ENCODE measurements around the gene DAB2.
"Not testable (repeated sequence)": the region's sequence is repeated elsewhere in the genome, so short reads cannot be mapped to it uniquely, and the experiment has no call there.

Gene DAB2

DNA sequence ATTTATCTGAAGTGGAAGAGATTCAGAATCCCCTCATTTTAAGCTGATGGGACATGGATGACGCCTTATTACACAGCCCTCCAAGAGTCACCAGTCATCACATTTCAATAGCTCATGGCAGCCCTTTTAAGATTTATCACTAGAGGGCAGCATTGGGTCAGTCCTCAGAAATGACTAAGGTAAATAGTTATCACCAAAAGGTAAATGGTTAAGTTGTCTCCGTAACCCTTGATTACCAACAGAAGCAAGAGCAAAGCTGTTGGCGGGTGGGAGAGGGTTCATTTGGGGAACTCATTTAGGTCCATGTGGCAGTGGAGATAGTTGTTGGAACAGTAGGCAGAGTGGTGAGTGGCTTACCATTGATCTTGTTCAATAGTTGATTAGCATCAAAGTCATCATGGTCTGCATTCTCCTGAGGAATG, 48.5 kb downstream of the DAB2 start:
- peak; percentile 69 for DNase-seq

DNA sequence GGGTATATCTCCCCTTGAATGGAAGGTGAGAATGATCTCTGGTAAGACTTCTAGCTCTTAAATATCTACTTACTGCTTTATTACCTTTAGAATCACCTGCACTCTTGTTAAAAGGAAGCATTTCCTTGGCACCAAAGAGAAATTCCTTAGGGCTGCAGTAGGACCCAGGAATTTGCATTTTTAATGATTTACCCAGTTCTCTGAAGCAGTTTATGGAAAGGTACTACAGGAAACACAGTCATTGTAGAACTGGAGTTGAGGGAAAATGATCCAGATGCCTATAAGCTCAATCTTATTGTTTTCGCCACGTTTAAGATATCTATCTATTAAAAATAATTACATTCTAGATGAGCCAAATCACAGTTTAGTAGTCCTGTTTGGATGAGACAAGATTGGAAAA, 51.0 kb downstream of the DAB2 start:
- no peak for DNase-seq

DNA sequence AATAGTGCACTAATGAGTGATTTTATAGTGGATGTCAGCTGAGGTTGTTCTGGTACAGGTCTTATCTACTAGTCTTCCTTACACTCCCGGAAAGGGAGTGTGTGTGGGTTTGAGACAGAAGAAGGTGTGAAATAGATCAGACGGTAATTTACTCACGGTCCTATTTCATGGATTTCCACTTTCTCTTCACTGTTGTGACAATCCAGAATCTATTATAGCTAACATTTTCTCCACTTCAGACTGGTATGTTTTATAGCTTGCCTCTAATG, 53.5 kb downstream of the DAB2 start:
- DNase-seq: no peak

DNA sequence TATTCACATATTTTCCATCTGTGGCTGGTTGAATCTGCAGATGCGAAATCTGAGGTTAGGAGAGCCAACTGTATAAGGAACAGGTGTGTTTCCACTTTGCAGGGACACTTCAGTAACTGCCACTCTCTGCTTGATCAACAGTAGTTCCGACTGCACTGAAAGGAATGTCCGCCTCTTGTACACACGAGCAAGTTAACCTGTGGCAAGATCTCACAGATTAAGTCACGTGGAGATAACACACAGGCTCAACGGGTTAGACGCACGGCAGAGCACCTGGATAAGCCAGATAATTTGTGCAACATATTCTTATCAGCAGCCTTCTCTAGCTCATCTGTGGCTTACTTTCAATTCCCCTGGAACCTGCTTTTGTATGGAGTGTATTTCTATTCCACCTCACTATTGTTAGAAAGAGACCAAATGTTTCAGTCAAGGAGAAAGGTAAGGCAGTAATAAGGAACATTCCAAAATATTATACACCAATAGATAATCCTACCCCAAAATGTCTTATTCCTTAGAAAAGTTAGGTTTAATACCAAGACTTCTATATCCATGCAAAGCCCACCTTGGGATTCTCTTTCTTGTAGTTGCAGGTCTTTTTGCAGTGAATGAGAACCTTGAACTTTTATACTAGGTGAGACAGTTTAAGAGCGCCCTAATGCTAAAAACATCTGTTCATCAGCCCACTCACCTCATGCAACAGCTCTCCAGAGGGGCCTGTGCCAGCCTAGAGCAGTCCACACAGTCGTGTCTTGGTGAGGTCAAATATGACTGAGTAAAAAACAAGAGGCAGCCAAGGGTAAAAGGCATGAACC, 54.0 kb downstream of the DAB2 start:
- no peak for DNase-seq

DNA sequence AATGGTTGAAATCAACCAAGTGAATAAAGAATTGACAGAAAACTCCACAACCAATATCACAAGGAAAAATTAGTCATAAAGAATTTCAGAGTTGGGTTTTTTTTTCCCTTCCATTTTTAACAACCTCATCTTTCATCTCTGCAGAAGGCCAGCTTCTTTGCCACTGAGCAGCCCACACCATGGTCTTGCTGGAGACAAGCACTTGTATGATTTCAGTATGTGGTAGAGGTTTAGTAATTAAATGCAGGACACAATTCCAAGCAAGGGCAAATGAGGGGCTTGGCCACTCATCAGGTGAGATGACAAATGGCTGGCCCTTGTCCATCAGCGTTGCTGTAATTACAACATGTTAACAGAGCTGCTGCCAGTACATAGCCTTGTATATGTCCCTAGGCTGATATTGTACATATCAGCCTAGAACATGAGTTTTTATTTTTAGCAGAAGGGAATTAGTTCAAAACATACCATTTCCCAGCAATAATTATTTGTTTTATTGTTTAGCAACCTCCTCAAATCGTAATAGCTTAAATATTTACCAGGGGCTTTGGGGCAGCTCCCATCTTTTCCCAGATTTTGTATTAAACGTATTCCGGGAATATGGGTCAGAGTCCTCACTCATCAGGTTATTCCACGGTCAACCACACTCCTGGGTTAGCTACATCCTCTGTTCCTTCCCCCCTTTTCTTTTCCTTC, 55.5 kb downstream of the DAB2 start:
- no peak for DNase-seq

DNA sequence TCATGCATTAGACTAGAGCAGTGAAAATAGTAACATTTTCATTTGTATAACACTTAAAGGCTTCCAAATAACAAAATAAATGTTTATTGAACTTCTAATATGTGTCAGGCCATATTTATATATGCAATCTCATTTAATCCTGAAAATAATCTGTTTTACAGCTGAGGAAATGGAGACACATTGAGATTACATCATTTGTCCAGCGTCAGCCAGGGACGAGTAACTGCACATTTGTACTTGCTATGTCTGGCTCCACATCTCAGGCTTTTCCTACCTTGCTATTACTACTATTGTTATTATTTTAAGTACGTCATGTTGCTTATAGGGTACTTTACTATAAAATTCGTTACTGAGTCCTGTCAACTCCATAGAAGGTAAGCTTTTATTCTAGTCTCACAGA, 56.7 kb downstream of the DAB2 start:
- DNase-seq: no peak

DNA sequence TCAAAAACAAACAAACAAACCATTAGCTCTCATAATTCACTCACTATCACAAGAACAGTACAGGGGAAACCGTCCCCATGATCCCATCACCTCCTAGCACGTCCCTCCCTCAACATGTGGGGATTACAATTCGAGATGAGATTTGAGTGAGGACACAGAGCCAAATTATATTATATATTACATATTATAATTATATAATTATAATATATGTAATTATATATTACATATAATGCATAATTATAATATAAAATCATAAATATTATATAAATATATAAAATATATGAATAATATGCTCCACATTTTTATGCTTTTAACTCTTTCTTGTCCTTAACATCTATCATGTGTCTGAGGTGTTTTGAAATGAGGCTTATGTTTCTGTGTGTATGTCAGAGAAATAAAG, 57.1 kb downstream of the DAB2 start:
- no peak for DNase-seq

DNA sequence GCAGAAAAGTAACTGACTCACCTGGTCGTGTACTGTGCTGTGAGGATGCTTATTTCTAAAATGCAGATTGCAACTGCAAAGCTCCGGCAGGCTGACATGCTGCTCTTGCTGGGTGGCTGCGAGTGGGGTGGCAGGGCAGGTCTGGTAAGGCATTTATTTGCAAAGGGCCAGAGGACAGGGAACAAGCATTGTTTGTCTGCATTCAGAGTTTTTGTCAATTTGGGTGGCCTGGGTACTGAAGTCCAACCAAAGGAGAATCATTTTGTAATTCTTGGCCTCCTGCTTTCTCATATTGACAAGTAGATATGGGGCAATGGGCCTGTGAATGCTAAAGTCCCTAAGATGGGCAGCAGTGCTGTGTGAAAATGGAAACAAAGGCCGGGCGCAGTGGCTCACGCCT, 60.4 kb downstream of the DAB2 start, which contains the start of gene C9:
TSS of gene C9 (minus strand) at position 129 of the 400 bp plus-strand sequence. CDS start at position 98, 31 bp downstream.
- DNase-seq: no peak

DNA sequence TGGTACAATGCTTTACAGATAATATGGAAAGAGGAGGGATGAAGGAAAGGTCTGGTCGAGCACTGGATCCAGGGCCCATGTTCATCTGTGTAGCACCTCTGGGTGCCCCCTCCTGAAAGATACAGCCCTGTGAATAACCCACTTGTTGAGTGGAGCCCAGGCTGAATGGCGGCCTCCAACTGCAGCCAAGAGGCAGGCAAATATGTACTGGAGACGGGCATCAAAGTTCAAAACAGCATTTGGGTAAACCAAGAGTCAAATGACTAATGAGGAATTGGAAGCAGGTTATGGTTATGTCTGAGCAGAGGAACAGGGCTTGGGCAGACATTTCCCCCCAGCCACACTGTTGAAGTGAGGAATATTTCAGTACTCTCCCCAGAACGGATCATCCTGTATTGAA, 61.6 kb downstream of the DAB2 start:
- DNase-seq: no peak

DNA sequence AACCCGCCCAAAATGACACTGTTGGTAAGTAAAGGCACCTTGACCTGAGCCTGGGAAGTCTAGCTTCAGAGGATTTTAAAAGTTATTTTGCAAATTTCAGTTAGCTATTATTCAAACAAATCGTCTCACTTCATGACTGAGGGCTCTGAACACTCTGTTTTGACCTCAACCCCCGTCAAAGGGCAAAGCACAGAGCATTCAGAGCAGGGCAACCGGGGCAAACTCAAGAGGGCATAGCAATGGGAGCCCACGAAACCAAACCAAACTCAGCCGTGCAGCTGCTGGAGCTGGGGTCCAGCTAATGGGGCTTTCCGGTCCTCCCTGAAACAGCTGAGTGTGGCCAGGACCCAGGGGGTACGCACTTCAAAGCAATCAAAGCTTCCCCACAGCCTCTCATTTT, 62.1 kb downstream of the DAB2 start:
- DNase-seq: no peak

DNA sequence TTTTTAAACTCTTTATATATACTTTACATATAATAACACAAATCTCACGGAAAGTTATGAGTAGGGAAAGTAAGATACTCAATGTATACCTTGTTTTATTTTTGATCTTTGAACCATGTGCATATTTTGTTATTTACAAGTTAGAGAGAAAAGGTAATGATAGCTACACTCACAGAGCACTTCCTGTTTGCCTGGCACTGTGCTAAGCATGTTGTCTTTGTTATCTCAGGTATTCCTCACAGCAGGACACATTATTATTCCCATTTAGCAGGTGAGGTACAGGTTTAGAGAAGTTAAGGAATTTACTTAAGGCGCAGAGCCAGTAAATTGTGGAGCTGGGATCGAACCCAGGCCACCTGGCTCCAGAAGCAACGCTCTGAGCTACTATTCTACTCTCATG, 63.5 kb downstream of the DAB2 start:
- DNase-seq: no peak

DNA sequence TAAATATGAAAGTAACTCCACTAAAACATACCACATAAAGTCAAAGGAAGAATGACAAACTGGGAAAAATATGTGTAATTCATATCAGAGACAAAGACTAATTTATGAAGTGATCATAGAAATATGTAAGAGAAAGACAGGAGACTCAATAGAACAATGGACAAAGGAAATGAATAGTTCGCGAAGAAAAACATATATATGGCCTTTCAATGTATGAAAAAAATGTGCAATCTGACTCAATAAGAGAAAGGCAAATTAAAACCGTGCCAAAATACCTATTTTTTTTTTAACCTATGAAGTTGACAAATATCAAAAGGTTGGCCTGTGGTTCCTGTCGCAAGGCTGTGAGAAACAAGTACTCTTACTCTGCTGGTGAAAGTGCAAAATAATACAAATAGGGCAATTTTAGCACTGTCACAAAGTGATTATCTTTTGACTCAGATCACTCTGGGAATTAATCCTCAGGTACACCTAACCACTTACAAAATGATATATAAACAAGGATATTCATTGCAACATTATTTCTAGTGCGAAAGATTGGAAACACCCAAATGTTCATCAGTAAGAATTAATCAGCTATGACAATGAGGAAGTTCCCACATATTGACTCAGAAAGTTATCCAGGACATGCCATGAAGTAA, 64.2 kb downstream of the DAB2 start:
- DNase-seq: peak; percentile 65

DNA sequence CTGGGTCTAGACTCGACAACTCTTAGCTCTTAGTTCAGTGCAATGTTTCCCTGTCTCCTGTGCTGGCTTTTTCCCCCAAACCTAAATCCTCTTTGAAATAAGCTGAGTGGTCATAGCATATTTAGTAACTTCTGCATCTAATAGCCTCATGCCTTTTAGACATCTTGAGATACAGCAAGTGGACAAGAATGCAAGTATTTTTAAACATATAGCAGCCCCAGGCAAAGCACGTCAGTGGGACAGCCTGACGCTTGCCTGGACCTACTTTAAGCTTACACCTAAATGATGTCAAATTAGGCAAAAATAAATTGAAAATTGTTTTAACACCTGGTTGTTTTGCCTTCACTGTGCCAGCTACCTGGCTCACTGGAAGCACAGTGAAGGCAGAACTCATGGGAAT, 68.5 kb downstream of the DAB2 start:
- no peak for DNase-seq

DNA sequence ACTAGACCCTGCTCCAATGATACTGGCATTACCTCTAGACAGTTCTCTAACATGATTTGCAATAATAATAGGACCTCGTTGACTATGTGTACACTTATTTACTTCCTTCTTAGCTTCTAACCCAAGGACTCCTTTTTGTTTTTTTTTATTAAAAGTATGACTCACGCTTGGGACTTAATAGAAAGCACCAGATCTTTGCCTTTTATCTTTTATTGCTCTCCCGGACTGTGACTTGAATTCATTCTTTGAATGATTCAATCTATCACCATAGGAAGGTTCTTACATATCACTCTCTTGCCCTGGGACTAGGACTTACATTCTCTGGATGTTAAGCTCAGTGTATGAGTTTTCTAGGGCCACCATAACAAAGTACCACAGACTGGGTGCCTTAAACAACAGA, 69.5 kb downstream of the DAB2 start:
- no peak for DNase-seq

DNA sequence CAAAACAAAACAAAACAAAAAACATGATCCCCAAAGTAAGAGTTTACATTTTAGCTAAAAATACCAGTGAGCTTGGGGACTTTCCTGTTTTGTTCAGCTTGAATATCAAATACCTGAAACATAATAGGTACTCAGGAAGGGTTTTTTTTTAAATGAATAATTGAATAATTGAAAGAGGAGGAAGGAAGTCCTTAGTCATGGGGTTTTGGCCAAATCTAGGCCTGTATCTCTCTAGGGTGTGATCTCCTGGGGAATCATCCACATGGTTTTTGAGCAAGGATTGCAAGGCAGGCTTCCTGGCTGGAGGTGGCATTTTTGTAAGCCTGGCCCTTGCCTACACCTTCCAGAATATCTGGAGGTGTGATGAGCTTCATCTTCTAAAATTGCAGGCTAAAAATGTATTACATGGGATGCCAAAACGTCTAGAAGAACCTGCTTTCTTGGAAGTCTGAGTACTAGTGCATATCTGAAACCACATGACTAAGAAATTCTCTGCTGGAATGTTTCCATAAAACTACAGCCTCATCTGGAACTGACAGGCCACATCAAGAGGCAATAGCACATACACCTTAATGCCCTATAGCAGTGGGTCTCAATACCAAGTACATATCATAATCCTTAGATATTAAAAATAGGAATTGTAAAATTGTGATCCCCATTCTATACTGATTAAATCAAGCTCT, 70.9 kb downstream of the DAB2 start:
- no peak for DNase-seq

DNA sequence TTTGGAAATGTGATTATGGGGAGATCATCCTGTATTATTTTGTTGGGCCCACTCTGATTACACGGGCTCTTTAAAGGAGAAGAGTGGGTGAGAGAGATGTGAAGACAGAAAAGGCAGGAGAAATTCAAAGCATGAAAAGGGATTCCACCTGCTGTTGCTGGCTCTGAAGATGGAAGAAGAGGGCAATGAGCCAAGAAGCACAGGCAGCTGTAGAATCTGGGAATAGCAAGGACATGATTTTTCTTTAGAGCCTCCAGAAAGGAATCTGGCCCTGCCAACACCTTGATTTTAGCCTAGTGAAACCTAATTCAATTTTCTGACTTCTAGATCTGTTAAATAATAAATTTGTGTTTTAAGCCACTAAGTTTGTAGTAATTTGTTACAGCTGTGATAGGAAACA, 71.8 kb downstream of the DAB2 start:
- DNase-seq: no peak

DNA sequence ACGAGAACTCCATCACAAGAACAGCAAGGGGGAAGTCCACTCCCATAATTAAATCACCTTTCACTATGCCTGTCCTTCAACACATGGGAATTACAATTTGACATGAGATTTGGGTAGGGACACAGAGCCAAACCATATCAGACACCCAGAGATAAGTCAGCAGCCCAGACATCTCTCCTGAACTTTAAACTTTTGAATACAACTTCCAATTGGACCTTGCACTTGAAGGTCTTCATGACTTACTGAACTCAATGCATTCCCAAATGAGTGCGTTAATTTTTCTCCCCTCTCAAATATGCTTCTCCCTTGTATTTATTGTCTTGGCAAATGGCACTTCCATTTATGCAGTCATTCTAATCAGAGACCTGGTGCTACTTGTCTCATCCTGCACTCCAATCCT, 72.6 kb downstream of the DAB2 start:
- no peak for DNase-seq

DNA sequence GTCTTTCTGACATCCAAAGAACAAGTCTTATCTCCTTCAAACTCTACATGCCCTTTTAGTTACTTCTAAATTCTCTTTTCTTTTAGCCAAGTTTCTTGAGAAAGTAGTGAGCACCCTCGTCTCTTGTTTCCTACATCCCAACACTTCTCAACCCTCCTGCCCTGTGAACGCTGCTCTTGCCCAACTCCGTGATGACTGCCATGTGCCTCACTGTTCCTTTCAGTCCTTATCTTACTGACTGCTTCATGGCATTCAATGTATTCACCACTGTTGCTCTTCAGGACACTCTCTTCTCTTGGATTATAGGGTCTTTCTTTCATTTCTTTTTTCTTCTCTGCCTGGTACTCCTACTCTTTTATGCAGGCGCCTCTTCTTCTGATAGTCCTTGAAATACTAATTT, 75.3 kb downstream of the DAB2 start:
- no peak for DNase-seq

DNA sequence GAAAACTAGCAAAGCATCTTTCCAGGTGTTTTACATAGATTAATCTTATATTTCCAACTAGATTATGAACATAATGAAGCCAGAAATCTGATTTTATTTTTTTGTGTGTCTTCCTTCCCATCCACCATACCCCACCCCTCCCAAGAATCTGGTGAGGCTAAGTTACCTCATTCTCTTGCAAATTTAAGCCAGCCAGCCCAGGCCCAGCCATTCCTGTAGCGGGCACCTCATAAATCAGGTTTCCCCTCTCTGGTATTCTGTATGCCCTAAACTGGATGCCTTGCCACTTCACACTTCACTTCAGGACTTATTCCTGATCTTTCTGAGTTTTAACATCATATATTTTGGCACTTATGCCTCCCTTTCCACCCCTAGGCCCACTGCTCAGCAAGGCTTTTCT, 82.3 kb downstream of the DAB2 start:
- no peak for DNase-seq

DNA sequence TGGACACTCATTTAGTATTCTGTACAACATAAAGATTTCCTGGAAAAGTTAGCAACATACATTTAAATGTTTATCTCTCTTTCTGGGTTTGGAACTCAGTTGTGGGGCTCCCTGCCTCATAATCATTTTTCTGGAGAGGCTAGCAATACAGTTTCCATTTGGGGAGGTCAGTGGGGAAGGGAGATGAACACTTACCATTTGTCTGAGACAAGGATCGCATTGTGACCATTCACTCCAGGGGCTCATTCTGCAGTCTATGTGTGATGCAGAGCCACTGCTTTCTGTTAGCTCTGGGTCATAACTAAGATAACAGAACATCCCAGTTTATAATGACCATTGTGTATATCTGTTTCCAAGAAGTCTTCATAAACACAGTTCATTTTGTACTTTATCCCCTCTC, 82.9 kb downstream of the DAB2 start:
- no peak for DNase-seq

DNA sequence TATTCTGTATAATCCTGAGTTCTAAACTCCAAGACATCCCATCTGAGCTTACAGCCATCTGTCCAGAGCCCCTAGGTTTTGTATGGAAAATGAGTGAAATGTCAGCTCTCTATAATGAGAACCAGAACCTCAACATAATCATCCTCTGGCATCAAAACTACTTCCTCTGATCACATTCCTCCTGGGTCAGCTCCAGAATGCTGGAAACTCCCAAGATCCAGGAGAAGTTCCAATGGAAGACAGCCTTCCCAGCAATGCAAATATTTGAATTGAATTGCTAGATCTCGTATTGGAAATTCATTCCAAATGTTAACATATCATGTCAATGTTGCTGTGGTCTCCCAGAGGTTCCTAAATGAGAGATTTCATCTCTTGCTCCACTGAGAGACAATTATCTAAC, 84.3 kb downstream of the DAB2 start:
- no peak for DNase-seq

DNA sequence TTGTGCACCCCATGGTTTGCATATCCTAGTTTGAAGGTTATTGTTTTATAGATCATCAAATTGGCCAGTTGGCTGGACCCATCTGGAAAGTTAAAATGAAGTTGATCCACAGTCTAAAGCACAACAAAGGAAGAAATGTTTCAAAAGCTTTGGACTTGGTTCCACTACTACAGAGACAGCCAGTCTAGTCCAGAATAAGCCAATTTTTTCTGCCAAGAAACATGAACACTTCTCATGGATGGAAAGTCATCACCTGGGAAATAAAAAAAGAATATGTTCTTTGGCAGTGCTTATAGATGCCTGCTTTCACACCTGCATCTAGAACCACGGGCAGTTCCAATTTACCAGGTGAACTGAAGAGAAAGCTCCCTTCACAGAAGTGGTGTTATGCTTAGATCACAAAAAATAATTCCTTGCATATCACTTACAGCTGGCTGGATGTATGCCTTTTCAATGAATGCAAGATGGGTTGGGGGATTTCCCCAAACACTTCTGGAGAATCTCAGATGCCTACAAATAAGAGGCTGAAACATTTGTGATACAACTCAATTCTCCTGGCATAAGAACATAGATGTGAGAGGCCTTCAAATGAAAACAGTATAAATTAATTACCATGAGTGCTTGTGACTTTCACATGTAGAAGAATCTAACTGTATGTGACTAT, 87.4 kb downstream of the DAB2 start:
- DNase-seq: no peak

DNA sequence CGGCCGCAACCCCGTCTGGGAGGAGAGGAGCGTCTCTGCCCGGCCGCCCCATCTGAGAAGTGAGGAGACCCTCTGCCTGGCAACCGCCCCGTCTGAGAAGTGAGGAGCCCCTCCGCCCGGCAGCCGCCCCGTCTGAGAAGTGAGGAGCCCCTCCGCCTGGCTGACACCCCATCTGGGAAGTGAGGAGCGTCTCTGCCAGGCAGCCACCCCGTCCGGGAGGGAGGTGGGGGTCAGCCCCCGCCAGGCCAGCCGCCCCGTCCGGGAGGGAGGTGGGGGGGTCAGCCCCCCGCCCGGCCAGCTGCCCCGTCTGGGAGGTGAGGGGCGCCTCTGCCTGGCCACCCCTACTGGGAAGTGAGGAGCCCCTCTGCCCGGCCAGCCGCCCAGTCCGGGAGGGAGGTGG, 90.5 kb downstream of the DAB2 start:
- DNase-seq: not testable (repeated sequence)
